NCI-H1417 (cell line): ENCODE measurements around the gene BHLHE40.
"Not testable (repeated sequence)": the region's sequence is repeated elsewhere in the genome, so short reads cannot be mapped to it uniquely, and the experiment has no call there.

ENCODE experiments used
- DNase-seq, 3 experiments: peaks; one replicate each; lab custom pipeline; 2025; lab: John Stamatoyannopoulos, UW

The BHLHE40 gene

GRCh38 chr3:4961865-4962264, 17.4 kb upstream of the BHLHE40 start:
- DNase-seq = not testable (repeated sequence)

GRCh38 chr3:4963669-4964570, 15.3 kb upstream of the BHLHE40 start:
- DNase-seq = no peak

- not testable (repeated sequence) for DNase-seq
Observed at GRCh38 chr3:4966006-4966405, 13.2 kb upstream of the BHLHE40 start.

- DNase-seq = not testable (repeated sequence)
Observed at GRCh38 chr3:4967683-4968082, 11.6 kb upstream of the BHLHE40 start.

- DNase-seq = not testable (repeated sequence)
Observed at GRCh38 chr3:4971437-4971836, 7.8 kb upstream of the BHLHE40 start.

- DNase-seq = no peak
Observed at GRCh38 chr3:4971838-4972237, 7.4 kb upstream of the BHLHE40 start.

GRCh38 chr3:4972652-4973643, 6.3 kb upstream of the BHLHE40 start:
- no peak for DNase-seq

- DNase-seq = no peak
Observed at GRCh38 chr3:4974154-4974553, 5.1 kb upstream of the BHLHE40 start.

- DNase-seq = peak; percentile 19 to 49 (median 23)
Observed at GRCh38 chr3:4976109-4976508, 3.1 kb upstream of the BHLHE40 start.

- DNase-seq = peak in 2 of 3 experiments; percentile 58 to 62
Observed at GRCh38 chr3:4977001-4977852, 2.0 kb upstream of the BHLHE40 start.

GRCh38 chr3:4977853-4978203, 1.4 kb upstream of the BHLHE40 start:
- peak in 1 of 3 experiments; percentile 58 for DNase-seq

- peak; percentile 50 to 88 (median 87) for DNase-seq
Observed at GRCh38 chr3:4978204-4978965, 852 bp upstream of the BHLHE40 start.

GRCh38 chr3:4978966-4979427, 240 bp upstream of the BHLHE40 start:
- DNase-seq = peak; percentile 48 to 83 (median 79)

- peak; percentile 54 to 75 (median 57) for DNase-seq
Observed at GRCh38 chr3:4980229-4981203, 1.3 kb downstream of the BHLHE40 start.

GRCh38 chr3:4981294-4981664, 2.0 kb downstream of the BHLHE40 start:
- no peak for DNase-seq

GRCh38 chr3:4981665-4982494, 2.6 kb downstream of the BHLHE40 start:
- DNase-seq = peak in 1 of 3 experiments; percentile 4

GRCh38 chr3:4982773-4983738, 3.8 kb downstream of the BHLHE40 start:
- no peak for DNase-seq
